ENCODE data around the gene TTYH3. TPM values are rescaled to one million over a fixed set of nuclear protein-coding genes. Genes with fewer than 3 reads are reported as not detected.

Gene TTYH3
- total RNA-seq, 6 experiments from 2014 or later: 10.3 to 59.3 (median 37.6) TPM

- intact Hi-C loops (cut with DNase I): no loop called here
- H3K4me3 ChIP-seq: no peak overlapping the region
- no peak for DNase-seq
Measured at GRCh38 chr7:2708547-2709310, 76.9 kb downstream of the TTYH3 start.

GRCh38 chr7:2709553-2710285 is 77.9 kb downstream of the TTYH3 start:
- no peak overlapping the region for H3K4me3 ChIP-seq
- WGBS (ENCODE audit: insufficient coverage, low coverage, low lambda C conversion rate, missing lambda C conversion rate): 17% methylated on average over 4 of the region's 35 CpGs
- DNase-seq (peak; percentile 73 to 79 (median 78)), ATAC-seq (peak; percentile 89 to 94 (median 91))
- no peaks in the 10 kb centered on the region for H3K27me3 ChIP-seq
- H3K9me3 ChIP-seq: no peaks in the 10 kb centered on the region
- intact Hi-C loops (cut with DNase I): no loop called here
- no peaks in the 10 kb centered on the region for H3K36me3 ChIP-seq
- no peak for TF ChIP-seq POLR2A (IDR thresholded peaks at IDR 0.05)
- peak; percentile 82 to 95 (median 88) for TF ChIP-seq CTCF (IDR thresholded peaks at IDR 0.05)
- H3K4me1 ChIP-seq: no peaks in the 10 kb centered on the region
- no peak overlapping the region for H3K27ac ChIP-seq

More at GRCh38 chr7:2708547-2709310, 76.9 kb downstream of the TTYH3 start:
- ATAC-seq: no peak
- 50% methylated on average over 2 of the region's 20 CpGs for WGBS (ENCODE audit: insufficient coverage, low coverage, low lambda C conversion rate, missing lambda C conversion rate)
- Histone ChIP-seq H3K36me3 (no peaks in the 10 kb centered on the region), H3K4me1 (no peaks in the 10 kb centered on the region), H3K27ac (no peak overlapping the region), H3K27me3 (no peaks in the 10 kb centered on the region), H3K9me3 (no peaks in the 10 kb centered on the region)
- TF ChIP-seq POLR2A (IDR thresholded peaks at IDR 0.05) (no peak), CTCF (IDR thresholded peaks at IDR 0.05) (no peak)

GRCh38 chr7:2710286-2710655 is 78.5 kb downstream of the TTYH3 start:
- WGBS (ENCODE audit: insufficient coverage, low coverage, low lambda C conversion rate, missing lambda C conversion rate): no CpG with 5 or more reads among the region's 11 CpGs
- no peaks in the 10 kb centered on the region for H3K4me1 ChIP-seq
- no peak for DNase-seq
- TF ChIP-seq POLR2A (IDR thresholded peaks at IDR 0.05): no peak
- TF ChIP-seq CTCF (IDR thresholded peaks at IDR 0.05): no peak
- intact Hi-C loops (cut with DNase I): no loop called here
- no peak overlapping the region for H3K4me3 ChIP-seq
- H3K9me3 ChIP-seq: no peaks in the 10 kb centered on the region
- no peak overlapping the region for H3K27ac ChIP-seq
- ATAC-seq: no peak
- H3K36me3 ChIP-seq: no peaks in the 10 kb centered on the region
- H3K27me3 ChIP-seq: no peaks in the 10 kb centered on the region

- 33% methylated on average over 2 of the region's 4 CpGs for WGBS (ENCODE audit: insufficient coverage, low coverage, low lambda C conversion rate, missing lambda C conversion rate)
- no peaks in the 10 kb centered on the region for H3K9me3 ChIP-seq
- ATAC-seq: no peak
- intact Hi-C loops (cut with DNase I): no loop called here
- H3K4me3 ChIP-seq: no peak overlapping the region
- no peak overlapping the region for H3K27ac ChIP-seq
- H3K4me1 ChIP-seq: no peaks in the 10 kb centered on the region
- no peak for DNase-seq
- no peaks in the 10 kb centered on the region for H3K27me3 ChIP-seq
- TF ChIP-seq POLR2A (IDR thresholded peaks at IDR 0.05) (no peak), CTCF (IDR thresholded peaks at IDR 0.05) (no peak)
- H3K36me3 ChIP-seq: no peaks in the 10 kb centered on the region
Measured at GRCh38 chr7:2710901-2711551, 79.2 kb downstream of the TTYH3 start.

All from right lobe of liver (tissue), 6 donors.